Activated CD8-positive, alpha-beta memory T cell treated with anti-CD3 and anti-CD28 coated beads, Interleukin-2, amount 10 ng/mL, durations not matched to agents 7 days and 5 days (primary cell): ENCODE results near the gene AP3S2. TPM values are rescaled to one million over a fixed set of nuclear protein-coding genes. Genes with fewer than 3 reads are reported as not detected.
"Not testable (repeated sequence)": the region's sequence is repeated elsewhere in the genome, so short reads cannot be mapped to it uniquely, and the experiment has no call there.

Experiments
- ATAC-seq: fragments of 150-1000 bp; cut with Tn5 transposase; one replicate; pipeline ENCODE4 v1.10.0; 2021; ENCODE audit warnings: moderate library complexity
- CTCF ChIA-PET: fragments of 350-600 bp; sonication (Branson Sonifier 250); formaldehyde crosslinking; loops from one replicate; lab custom pipeline; 2021; ENCODE audit warnings: antibody characterized with exemption; lab: Charles Lee
- DNase-seq: peaks from one replicate; pipeline ENCODE4 v3.0.0-alpha.2; 2020
- H3K27ac Mint-ChIP-seq: one replicate; pipeline ENCODE4 v1.8.0; 2021; ENCODE audit warnings: mild to moderate bottlenecking, mixed read lengths
- H3K27me3 Mint-ChIP-seq: one replicate; pipeline ENCODE4 v1.8.0; 2021; ENCODE audit warnings: mixed read lengths
- H3K36me3 Mint-ChIP-seq: one replicate; pipeline ENCODE4 v1.8.0; 2021; ENCODE audit warnings: mild to moderate bottlenecking, mixed read lengths
- H3K4me1 Mint-ChIP-seq: one replicate; pipeline ENCODE4 v1.8.0; 2021; ENCODE audit warnings: mixed read lengths
- H3K4me3 Mint-ChIP-seq: one replicate; pipeline ENCODE4 v1.8.0; 2021; ENCODE audit warnings: mild to moderate bottlenecking, moderate library complexity, mixed read lengths
- H3K9me3 Mint-ChIP-seq: one replicate; pipeline ENCODE4 v1.8.0; 2022; ENCODE audit warnings: low read depth, mixed read lengths
- total RNA-seq, 2 experiments: library from RNA; stranded (reverse); gene quantifications; one replicate each; pipeline ENCODE4 v1.2.3, GENCODE V29; 2021

AP3S2 gene
- total RNA-seq, 2 experiments from 2014 or later, result 22.2 to 26.5 TPM

DNA sequence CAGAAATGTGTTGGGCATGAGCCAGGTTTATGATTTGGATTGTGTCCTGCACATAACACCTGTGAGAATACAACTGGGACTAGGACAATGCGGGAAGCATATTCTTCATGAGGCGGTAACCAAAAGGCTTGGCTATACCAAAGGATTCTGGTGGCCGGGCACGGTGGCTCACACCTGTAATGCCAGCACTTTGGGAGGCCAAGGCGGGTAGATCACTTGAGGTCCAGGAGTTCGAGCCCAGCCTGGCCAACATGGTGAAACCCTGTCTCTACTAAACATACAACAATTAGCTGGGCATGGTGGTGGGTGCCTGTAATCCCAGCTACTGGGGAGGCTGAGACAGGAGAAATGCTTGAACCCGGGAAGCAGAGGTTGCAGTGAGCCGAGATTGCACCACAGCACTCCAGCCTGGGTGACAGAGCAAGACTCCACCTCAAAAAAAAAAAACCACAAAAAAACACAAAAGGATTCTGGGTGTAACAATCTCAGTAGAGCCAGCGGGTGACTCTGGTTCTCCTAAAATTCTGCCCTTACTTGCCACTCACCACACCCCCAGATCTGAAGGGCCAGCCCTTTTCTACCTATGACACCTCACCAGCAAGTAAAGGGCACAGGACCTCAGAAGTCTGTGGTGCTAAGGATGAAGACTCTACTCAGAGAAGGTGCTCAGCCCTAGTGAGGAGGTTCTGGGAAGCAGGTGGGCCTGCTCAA, 59.2 kb downstream of the AP3S2 start:
- DNase-seq, CTCF ChIA-PET, H3K27ac Mint-ChIP-seq, ATAC-seq, H3K4me3 Mint-ChIP-seq, H3K9me3 Mint-ChIP-seq, H3K27me3 Mint-ChIP-seq: not testable (repeated sequence)
- Mint-ChIP-seq H3K36me3 (peaks cover 16% of the 10 kb centered on the region), H3K4me1 (peaks cover 18% of the 10 kb centered on the region)

DNA sequence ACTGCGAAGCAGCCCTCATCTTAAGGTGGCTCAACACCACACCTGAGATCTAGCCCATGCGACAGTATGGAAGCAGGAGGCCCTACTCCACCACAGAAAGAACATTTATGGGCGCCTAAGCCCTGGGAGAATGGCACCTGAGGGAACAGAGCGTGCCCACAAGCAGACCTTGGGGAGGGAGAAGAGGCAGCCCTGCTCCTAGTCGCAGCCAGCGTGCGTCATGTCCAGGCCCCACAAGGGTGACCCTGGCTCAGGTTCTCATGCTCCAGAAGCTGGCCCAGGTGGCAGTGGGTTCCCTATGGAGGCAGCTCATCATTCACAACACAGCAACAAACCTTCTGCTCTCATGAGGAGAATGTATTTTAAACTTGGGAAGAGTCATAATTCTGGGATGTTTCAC, 59.8 kb downstream of the AP3S2 start:
- DNase-seq, result no peak
- Mint-ChIP-seq H3K4me1 (peaks cover 18% of the 10 kb centered on the region), H3K36me3 (peaks cover 16% of the 10 kb centered on the region), H3K4me3 (no peak overlapping the region), H3K9me3 (no peaks in the 10 kb centered on the region), H3K27ac (no peak overlapping the region), H3K27me3 (no peaks in the 10 kb centered on the region)
- CTCF ChIA-PET, result no interaction called here
- ATAC-seq, result no peak

DNA sequence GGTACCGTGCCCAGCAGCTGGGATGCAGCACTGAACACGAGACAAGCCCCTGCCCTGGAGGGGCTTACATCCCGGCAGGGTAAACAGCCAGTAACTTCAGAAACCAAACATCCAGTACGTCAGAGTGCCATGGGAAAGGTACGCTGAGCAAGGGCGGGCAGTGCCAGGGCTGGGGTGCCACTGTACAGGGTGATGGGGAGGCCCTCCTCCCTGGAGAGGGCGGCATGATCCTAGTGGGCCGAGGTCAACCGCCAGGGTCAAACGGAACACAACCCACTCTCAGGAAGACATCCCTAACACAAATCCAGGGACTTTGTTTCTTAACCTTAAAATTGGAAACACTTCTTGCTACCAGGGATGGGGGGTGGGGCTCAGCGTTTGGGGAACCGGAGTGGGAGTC, 63.2 kb downstream of the AP3S2 start:
- Mint-ChIP-seq H3K4me3 (no peak overlapping the region), H3K36me3 (peaks cover 11% of the 10 kb centered on the region), H3K27ac (no peak overlapping the region), H3K4me1 (no peaks in the 10 kb centered on the region), H3K27me3 (no peaks in the 10 kb centered on the region), H3K9me3 (no peaks in the 10 kb centered on the region)
- ATAC-seq, result no peak
- DNase-seq, result no peak
- CTCF ChIA-PET, result no interaction called here

DNA sequence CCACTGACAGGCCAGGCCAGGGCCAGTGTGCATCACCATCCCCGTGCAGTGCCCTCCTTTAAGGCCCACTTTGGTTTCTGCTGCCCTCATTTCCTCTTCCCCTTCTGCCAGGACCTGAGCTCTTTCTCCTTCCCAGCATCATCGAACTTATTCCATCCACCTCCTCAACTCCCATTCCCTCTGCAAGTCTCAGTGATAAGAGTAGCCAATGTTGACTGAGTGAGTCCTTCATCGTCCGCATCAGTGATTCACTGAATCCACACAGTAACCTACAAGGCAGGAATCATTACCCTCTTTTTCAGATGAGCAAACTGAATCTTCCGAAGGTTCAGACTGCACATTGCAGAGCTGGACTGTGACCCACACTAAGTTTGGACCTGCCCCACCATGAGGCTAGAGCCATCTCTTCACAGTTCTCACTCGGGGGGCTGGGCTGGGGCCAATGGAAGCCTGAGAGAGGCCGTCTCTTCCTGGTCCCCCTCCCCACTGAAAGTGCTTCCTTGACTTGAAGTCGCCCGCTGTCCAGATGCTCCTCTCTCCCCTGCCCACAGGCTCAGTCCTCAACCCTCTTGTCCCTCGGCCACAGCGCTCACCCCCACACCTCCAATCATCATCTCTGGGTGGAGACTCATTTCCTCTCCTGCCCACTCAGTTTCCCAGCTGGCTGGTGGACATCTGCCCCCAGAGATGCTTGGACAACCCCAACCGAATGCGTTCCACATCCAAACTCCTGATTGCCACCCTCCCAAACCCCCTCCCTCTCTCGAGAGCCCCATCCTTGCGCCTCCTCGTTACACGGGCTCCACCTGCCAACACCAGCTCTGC, 64.0 kb downstream of the AP3S2 start:
- Mint-ChIP-seq H3K27ac (no peak overlapping the region), H3K4me1 (no peaks in the 10 kb centered on the region), H3K36me3 (peaks cover 6% of the 10 kb centered on the region), H3K27me3 (no peaks in the 10 kb centered on the region), H3K4me3 (no peak overlapping the region), H3K9me3 (no peaks in the 10 kb centered on the region)
- no peak for ATAC-seq
- CTCF ChIA-PET, result no interaction called here
- no peak for DNase-seq

DNA sequence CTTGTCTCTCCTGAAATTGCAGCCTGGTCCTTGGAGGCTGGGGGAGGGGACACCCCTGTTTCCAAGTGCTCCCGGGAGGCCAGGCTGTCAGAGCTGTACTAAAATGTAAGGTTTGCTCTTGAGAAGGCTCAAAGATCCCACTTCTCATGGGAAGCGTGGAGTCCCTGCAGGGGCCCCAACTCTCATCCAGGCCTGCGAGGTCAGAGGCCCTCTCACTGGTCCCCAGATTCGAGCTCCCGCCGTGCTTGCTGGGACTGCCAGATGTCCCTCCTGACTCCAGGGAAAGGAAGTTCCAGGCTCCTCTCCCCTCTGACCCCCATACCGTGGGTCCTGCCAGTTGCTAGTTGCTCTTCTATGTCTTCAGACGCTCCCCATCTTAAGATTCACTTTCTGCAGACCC, 64.6 kb downstream of the AP3S2 start:
- Mint-ChIP-seq H3K27ac (no peak overlapping the region), H3K4me1 (no peaks in the 10 kb centered on the region), H3K4me3 (no peak overlapping the region), H3K27me3 (no peaks in the 10 kb centered on the region), H3K9me3 (no peaks in the 10 kb centered on the region), H3K36me3 (peaks cover 3% of the 10 kb centered on the region)
- no peak for DNase-seq
- CTCF ChIA-PET, result no interaction called here
- ATAC-seq, result no peak

DNA sequence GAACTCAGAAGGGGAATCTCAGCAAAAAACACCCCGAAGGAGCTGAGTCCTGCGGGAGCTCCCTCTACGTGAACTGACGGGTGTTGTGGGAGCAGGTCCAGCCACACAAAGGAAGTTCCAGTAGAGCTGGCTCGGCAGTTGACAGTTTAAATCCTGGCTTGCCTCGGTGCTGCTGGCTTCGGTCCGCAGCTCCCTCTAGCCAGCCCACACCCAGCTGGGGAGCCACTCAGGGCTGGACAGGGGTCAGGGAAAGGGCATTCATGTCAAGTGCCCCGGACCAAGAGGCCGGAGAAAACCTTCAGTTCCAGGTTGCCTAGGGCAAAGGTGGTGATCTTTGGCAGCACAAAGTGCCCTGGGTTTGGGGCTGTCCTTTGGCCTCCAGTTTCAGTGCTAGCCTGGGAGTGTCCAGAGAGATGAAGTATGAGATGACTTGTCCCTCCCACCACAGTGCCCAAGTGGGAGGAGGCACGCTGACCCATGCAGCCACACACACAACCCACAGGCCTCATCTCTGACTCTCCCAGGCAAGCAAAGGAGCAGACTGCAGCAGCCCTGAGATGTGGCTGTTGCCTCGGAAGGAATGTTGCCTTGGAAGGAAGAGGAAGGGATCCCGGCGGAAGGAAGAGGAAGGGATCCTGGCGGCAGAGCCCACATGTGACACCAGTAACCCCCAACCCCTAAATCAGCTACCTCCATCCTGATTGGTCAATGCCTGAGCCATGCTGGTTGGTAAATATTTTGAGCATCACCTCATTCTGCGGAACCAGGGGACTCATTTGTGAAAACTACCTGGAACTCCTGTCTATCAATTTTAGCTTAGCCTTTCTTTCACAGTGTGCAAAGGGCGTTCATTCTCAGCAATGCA, 65.3 kb downstream of the AP3S2 start:
- CTCF ChIA-PET, result no interaction called here
- no peak for DNase-seq
- H3K27ac Mint-ChIP-seq, result no peak overlapping the region
- H3K27me3 Mint-ChIP-seq, result no peaks in the 10 kb centered on the region
- ATAC-seq, result no peak
- H3K36me3 Mint-ChIP-seq, result no peaks in the 10 kb centered on the region
- H3K4me1 Mint-ChIP-seq, result no peaks in the 10 kb centered on the region
- H3K9me3 Mint-ChIP-seq, result no peaks in the 10 kb centered on the region
- H3K4me3 Mint-ChIP-seq, result no peak overlapping the region

DNA sequence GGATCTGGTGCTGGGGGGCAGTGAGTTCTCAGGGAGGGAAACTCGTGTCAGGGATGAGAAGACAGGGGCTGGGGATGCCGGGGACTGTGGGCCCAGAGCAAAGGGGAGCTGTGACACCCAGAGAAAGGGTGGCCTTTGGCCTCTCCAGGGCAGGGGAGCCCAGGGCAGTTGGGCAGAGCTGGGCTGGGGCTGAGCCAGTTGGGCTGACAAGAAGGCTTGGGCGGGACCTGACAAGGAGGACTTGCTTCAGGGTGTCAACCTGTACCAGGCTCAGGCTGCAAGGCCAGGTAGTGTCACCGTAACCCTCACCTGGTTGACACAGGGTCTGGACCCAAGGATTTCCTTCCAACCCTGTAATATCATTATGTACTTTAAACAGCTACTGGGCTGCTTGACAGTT, 66.0 kb downstream of the AP3S2 start:
- CTCF ChIA-PET, result no interaction called here
- Mint-ChIP-seq H3K4me3 (no peak overlapping the region), H3K27me3 (no peaks in the 10 kb centered on the region), H3K27ac (no peak overlapping the region), H3K36me3 (no peaks in the 10 kb centered on the region), H3K9me3 (no peaks in the 10 kb centered on the region), H3K4me1 (no peaks in the 10 kb centered on the region)
- ATAC-seq (no peak), DNase-seq (no peak)

DNA sequence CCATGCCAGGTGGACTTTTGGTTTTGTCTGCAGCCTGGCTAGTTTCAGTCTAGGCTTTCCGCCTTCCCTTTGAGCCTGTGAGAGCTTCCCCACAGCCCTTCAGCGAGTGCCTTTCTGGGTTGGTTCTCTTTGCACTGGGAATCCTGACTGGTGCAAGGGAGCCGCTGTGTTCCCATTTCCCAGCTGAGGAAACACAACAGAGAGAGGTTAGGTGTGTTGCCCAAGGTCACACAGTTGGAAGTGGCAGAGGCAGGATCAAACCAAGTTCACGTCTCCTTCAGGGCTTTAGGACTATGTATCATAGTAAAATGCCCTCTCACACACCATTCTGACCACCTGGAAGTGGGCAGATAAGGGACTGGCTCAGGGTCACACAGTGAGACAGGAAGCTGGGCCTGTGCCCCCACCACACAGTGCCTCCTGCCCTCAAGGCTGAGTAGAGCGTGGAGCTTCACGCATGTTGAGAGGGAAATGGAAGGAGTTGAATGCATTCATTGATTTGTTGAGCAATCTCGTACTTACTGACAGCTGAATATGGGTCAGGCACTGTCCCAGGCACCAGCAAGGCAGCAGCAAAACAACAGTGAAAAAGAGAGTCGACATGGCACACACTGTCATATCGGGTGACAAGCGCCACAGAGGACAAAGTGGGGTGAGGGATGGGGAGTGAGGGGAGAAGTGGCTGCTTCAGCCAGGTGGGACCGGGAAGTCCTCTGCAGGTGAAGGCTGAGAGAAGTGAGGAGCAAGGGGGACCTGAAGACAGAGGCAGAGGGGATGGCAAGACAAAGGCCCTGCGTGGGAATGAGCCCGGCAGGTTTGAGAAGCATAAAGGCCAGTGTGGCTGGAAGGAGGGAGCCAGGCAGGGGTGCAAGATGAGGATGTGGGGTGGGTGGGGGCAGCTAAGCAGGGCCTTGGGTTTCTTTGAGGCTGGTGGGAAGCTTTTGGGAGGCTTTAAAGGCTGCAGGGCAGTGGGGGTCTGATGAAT, 66.8 kb downstream of the AP3S2 start:
- Mint-ChIP-seq H3K9me3 (no peaks in the 10 kb centered on the region), H3K36me3 (no peaks in the 10 kb centered on the region), H3K4me3 (no peak overlapping the region), H3K27me3 (peaks cover 7% of the 10 kb centered on the region), H3K4me1 (no peaks in the 10 kb centered on the region), H3K27ac (no peak overlapping the region)
- ATAC-seq, result no peak
- CTCF ChIA-PET, result no interaction called here
- no peak for DNase-seq

DNA sequence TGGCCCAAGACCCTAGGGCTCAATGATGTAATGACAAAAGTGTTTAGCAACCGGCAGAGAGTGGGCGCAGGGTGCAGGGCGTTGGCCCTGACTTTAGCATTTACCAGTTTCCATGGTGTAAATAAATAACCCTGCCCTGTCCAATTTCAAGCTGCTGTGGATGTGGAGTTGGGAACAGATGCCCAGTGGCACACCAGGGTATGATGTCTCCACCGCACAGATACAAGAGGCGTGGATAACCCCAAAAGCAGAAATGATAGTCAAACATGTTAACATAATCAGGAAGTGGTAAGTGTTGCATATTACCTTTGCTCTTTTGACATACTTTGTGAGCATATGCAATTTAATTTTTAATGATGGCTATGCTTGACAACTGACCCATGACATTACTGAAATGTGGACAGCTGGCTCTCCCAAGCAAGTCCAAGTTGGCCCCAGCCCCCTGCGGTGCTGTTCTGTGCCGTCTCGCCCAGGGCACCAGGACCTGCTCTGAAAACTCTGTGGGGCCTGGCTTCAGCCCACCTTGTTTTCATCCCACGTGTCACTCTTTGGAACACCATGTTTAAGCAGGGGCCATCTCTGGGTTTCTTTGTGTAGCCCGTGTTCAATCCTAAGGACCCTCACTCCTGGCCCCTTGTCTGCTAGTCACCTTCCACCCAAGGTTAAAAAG, 68.4 kb downstream of the AP3S2 start:
- CTCF ChIA-PET, result no interaction called here
- ATAC-seq (no peak), DNase-seq (no peak)
- peaks cover 21% of the 10 kb centered on the region for H3K27me3 Mint-ChIP-seq
- peaks cover 3% of the 10 kb centered on the region for H3K4me1 Mint-ChIP-seq
- no peak overlapping the region for H3K27ac Mint-ChIP-seq
- no peaks in the 10 kb centered on the region for H3K9me3 Mint-ChIP-seq
- no peak overlapping the region for H3K4me3 Mint-ChIP-seq
- no peaks in the 10 kb centered on the region for H3K36me3 Mint-ChIP-seq

DNA sequence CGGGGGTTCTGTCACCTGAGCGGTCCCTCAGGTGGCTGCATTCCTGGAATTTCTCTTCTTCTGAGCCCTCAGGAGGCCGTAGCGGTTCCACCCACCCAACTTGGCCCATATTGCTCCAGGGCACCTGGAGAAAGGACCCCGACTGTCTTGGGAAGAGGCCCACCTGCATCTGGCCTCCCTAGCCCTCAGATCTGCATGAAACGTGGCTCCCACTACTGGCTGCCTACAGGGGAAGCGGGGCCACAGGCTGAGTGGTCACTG, 69.3 kb downstream of the AP3S2 start:
- no peak overlapping the region for H3K4me3 Mint-ChIP-seq
- no peaks in the 10 kb centered on the region for H3K9me3 Mint-ChIP-seq
- H3K36me3 Mint-ChIP-seq, result no peaks in the 10 kb centered on the region
- ATAC-seq (no peak), DNase-seq (no peak)
- H3K4me1 Mint-ChIP-seq, result peaks cover 3% of the 10 kb centered on the region
- CTCF ChIA-PET, result no interaction called here
- peaks cover 21% of the 10 kb centered on the region for H3K27me3 Mint-ChIP-seq
- H3K27ac Mint-ChIP-seq, result no peak overlapping the region

DNA sequence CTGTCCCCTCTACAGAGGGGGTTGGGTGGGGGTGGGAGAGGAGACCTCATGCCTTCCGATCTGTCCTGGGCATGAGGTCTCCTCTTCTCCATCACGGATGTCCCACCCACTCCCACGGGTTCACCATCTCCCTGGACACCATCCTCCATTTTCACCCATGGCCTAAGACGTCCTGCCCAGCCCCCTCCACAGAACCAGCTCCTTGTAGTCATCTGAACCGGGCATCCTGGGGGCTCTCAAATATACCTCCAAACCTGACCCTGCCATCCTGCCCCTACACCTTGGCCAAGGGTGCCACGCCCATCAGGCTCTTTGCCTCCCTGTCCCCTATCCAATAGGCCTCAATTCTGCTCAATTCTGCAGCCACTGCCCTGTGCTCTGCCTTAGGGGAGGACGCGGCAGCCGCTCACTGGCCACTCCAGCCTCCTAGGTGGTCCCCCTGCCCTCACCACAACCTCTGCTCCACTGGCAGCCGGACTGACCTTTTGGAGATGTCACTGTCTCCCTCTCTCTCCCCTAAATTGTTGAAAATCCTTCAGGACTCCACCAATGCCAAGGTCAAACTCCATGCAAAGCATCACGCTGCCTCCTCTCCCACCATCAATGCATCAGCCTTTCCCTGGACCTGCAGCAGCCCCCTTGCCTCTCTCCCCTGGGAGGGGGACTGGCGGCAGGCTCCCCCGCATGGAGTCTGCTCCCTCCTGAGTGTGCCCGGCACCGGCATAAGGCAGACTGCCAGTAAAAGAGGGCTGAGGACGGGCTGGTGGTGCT, 69.8 kb downstream of the AP3S2 start:
- peaks cover 3% of the 10 kb centered on the region for H3K4me1 Mint-ChIP-seq
- H3K27ac Mint-ChIP-seq, result no peak overlapping the region
- ATAC-seq (no peak), DNase-seq (no peak)
- no peaks in the 10 kb centered on the region for H3K36me3 Mint-ChIP-seq
- no peaks in the 10 kb centered on the region for H3K9me3 Mint-ChIP-seq
- CTCF ChIA-PET, result no interaction called here
- no peak overlapping the region for H3K4me3 Mint-ChIP-seq
- peaks cover 21% of the 10 kb centered on the region for H3K27me3 Mint-ChIP-seq
